B cell (primary cell): ENCODE results near the gene RMND1. TPM values are rescaled to one million over a fixed set of nuclear protein-coding genes. Genes with fewer than 3 reads are reported as not detected.

ENCODE experiments used
- polyA plus RNA-seq: library from polyadenylated mRNA; depleted of rRNA; stranded (reverse); fragments of >200 nt; gene quantifications from 2 replicates; pipeline ENCODE4 v1.2.3, GENCODE V29; 2012
- small RNA-seq: library from RNA; depleted of rRNA; stranded (forward); fragments of <200 nt; gene quantifications from one replicate; pipeline ENCODE3, GENCODE V24; 2012; ENCODE audit warnings: low replicate concordance, low read depth; ENCODE audit not compliant: insufficient read length
- total RNA-seq, 2 donors: library from RNA; stranded (reverse); fragments of 120-200 nt in 1 of 2; gene quantifications; 1 replicate in 1 of 2; 2 replicates in 1 of 2; pipeline versions ENCODE4 v1.2.3 to v1.2.4, GENCODE V29; 2013 to 2022

Gene RMND1
- total and polyA plus RNA-seq, 2 donors (not counting 1 experiment from before 2014, with no cell fraction given): 4.3 to 15.7 TPM

Small RNAs within 50 kb of the gene (small RNA-seq; reads per million reads assigned to genes)
- gene RF00019: not detected

Other genes starting within 250 kb of the RMND1 start
- 0.15 and 0.22 TPM in 2 replicates for gene AKAP12, start 212.2 kb downstream of the RMND1 start, total RNA-seq
- 0.04 TPM in 2 replicates for gene AKAP12, start 212.2 kb downstream of the RMND1 start, polyA plus RNA-seq
- 17.6 and 19.3 TPM in 2 replicates for gene ZBTB2, start 60.6 kb downstream of the RMND1 start, total RNA-seq
- gene ZBTB2, start 60.6 kb downstream of the RMND1 start, polyA plus RNA-seq: 15.9 and 32.5 TPM in 2 replicates
- not detected in 2 replicates for gene CCDC170, start 41.9 kb upstream of the RMND1 start, total RNA-seq
- 0.01 TPM in 1 of 2 replicates, not detected in the other for gene CCDC170, start 41.9 kb upstream of the RMND1 start, polyA plus RNA-seq